Neural cell (in vitro differentiated cells): Measurements from ENCODE around the gene CSMD2.

Experiments
- EP300 ChIP-seq: fragments of 450-650 bp; conservative IDR thresholded peaks from 2 replicates; pipeline ENCODE4 v1.6.1; 2014; ENCODE audit warnings: antibody characterized with exemption, mild to moderate bottlenecking, moderate library complexity; ENCODE audit not compliant: poor library complexity, severe bottlenecking
- POLR2AphosphoS5 ChIP-seq: IDR thresholded peaks from 2 replicates; pipeline ENCODE4 v1.6.1; 2012
- TAF1 ChIP-seq: IDR thresholded peaks from 2 replicates; pipeline ENCODE4 v1.6.1; 2012; ENCODE audit warnings: low read depth
- TF ChIP-seq, protein P1 (sequence below): fragments of 450-650 bp; IDR thresholded peaks from 2 replicates; pipeline ENCODE4 v1.5.1; 2014; ENCODE audit warnings: antibody characterized with exemption, mild to moderate bottlenecking, moderate library complexity; ENCODE audit not compliant: poor library complexity, severe bottlenecking
- TF ChIP-seq, protein P2 (sequence below): IDR thresholded peaks from 2 replicates; pipeline ENCODE4 v1.6.1; 2012; ENCODE audit warnings: borderline replicate concordance

DNA sequence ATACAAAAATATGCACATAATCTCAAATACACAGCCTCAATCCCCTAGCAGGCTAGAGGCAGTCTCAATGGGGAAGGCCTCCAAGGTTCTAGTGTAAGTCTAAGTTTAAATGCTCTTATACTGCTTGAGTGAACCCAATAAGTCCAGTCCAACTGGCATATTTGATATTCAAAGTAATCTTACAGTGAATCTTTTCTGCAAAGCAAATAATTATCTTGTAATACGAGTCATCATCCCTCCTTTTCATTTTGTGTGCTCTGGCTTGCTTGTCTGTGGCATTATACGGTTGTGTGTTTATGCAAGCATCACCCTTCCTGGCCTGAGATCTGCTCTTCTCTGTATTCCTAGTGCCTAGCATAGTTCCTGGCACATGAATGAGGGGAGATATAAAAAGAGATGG, 468.1 kb downstream of the CSMD2 start:
- TF ChIP-seq, protein P1, sequence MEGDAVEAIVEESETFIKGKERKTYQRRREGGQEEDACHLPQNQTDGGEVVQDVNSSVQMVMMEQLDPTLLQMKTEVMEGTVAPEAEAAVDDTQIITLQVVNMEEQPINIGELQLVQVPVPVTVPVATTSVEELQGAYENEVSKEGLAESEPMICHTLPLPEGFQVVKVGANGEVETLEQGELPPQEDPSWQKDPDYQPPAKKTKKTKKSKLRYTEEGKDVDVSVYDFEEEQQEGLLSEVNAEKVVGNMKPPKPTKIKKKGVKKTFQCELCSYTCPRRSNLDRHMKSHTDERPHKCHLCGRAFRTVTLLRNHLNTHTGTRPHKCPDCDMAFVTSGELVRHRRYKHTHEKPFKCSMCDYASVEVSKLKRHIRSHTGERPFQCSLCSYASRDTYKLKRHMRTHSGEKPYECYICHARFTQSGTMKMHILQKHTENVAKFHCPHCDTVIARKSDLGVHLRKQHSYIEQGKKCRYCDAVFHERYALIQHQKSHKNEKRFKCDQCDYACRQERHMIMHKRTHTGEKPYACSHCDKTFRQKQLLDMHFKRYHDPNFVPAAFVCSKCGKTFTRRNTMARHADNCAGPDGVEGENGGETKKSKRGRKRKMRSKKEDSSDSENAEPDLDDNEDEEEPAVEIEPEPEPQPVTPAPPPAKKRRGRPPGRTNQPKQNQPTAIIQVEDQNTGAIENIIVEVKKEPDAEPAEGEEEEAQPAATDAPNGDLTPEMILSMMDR, result no peak
- no peak for TF ChIP-seq EP300
- TF ChIP-seq, protein P2, sequence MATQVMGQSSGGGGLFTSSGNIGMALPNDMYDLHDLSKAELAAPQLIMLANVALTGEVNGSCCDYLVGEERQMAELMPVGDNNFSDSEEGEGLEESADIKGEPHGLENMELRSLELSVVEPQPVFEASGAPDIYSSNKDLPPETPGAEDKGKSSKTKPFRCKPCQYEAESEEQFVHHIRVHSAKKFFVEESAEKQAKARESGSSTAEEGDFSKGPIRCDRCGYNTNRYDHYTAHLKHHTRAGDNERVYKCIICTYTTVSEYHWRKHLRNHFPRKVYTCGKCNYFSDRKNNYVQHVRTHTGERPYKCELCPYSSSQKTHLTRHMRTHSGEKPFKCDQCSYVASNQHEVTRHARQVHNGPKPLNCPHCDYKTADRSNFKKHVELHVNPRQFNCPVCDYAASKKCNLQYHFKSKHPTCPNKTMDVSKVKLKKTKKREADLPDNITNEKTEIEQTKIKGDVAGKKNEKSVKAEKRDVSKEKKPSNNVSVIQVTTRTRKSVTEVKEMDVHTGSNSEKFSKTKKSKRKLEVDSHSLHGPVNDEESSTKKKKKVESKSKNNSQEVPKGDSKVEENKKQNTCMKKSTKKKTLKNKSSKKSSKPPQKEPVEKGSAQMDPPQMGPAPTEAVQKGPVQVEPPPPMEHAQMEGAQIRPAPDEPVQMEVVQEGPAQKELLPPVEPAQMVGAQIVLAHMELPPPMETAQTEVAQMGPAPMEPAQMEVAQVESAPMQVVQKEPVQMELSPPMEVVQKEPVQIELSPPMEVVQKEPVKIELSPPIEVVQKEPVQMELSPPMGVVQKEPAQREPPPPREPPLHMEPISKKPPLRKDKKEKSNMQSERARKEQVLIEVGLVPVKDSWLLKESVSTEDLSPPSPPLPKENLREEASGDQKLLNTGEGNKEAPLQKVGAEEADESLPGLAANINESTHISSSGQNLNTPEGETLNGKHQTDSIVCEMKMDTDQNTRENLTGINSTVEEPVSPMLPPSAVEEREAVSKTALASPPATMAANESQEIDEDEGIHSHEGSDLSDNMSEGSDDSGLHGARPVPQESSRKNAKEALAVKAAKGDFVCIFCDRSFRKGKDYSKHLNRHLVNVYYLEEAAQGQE, result no peak
- no peak for TF ChIP-seq POLR2AphosphoS5
- TF ChIP-seq TAF1, result no peak
